Neural cell (in vitro differentiated cells): ENCODE data around the gene TECPR1. TPM values are rescaled to one million over a fixed set of nuclear protein-coding genes. Genes with fewer than 3 reads are reported as not detected.

Experiments used
- H2AFZ ChIP-seq: fragments of 200-600, 300-800 bp; sonication (generic), shearing (Covaris generic); 2 replicates; pipeline ENCODE4 v1.6.0; 2014; ENCODE audit warnings: low read depth, mild to moderate bottlenecking, antibody characterized with exemption, low read length, moderate library complexity
- H3F3A ChIP-seq: fragments of 200-600 bp; shearing (Covaris generic); 2 replicates; pipeline ENCODE4 v1.6.1; 2016; ENCODE audit warnings: mild to moderate bottlenecking, moderate library complexity, mixed read lengths, antibody characterized with exemption, low read length; ENCODE audit not compliant: insufficient read depth, poor library complexity, severe bottlenecking
- H3K27ac ChIP-seq: fragments of 200-600, 300-800 bp; sonication (generic), shearing (Covaris generic); 2 replicates; pipeline ENCODE4 v1.5.1; 2014; ENCODE audit warnings: mild to moderate bottlenecking, low read length, moderate library complexity
- H3K27me3 ChIP-seq: fragments of 300-800, 200-600 bp; sonication (generic), shearing (Covaris generic); 2 replicates; pipeline ENCODE4 v1.6.0; 2014; ENCODE audit warnings: mild to moderate bottlenecking, low read depth, low read length, moderate library complexity; ENCODE audit not compliant: insufficient read depth
- H3K36me3 ChIP-seq: fragments of 300-800, 200-600 bp; sonication (generic), shearing (Covaris generic); 2 replicates; pipeline ENCODE4 v1.5.1; 2014; ENCODE audit warnings: mild to moderate bottlenecking, antibody characterized with exemption, low read length, moderate library complexity; ENCODE audit not compliant: insufficient read depth
- H3K4me2 ChIP-seq: fragments of 300-800, 200-600 bp; sonication (generic), shearing (Covaris generic); 2 replicates; pipeline ENCODE4 v1.6.0; 2014; ENCODE audit warnings: mild to moderate bottlenecking, low read length
- H3K4me3 ChIP-seq: fragments of 300-800, 200-600 bp; sonication (generic), shearing (Covaris generic); 2 replicates; pipeline ENCODE4 v1.5.1; 2014; ENCODE audit warnings: mild to moderate bottlenecking, low read length, moderate library complexity
- H3K79me2 ChIP-seq: fragments of 200-600 bp; shearing (Covaris generic); replicated peaks from 2 replicates; pipeline ENCODE4 v1.6.0; 2014; ENCODE audit warnings: mild to moderate bottlenecking, low read length, moderate library complexity; ENCODE audit not compliant: insufficient read depth
- H3K9ac ChIP-seq: fragments of 300-800, 200-600 bp; sonication (generic), shearing (Covaris generic); 2 replicates; pipeline ENCODE4 v1.6.1; 2016; ENCODE audit warnings: mild to moderate bottlenecking, low read length, mixed read lengths
- H3K9me2 ChIP-seq: fragments of 200-600 bp; shearing (Covaris generic); 2 replicates; pipeline ENCODE4 v1.6.1; 2016; ENCODE audit warnings: mild to moderate bottlenecking, low read length, mixed read lengths; ENCODE audit not compliant: insufficient read depth
- H3K9me3 ChIP-seq: fragments of 200-600, 300-800 bp; sonication (generic), shearing (Covaris generic); 2 replicates; pipeline ENCODE4 v1.6.1; 2016; ENCODE audit warnings: mild to moderate bottlenecking, mixed run types, low read length, moderate library complexity, mixed read lengths
- H4K20me1 ChIP-seq: fragments of 200-600 bp; shearing (Covaris generic); 2 replicates; pipeline ENCODE4 v1.6.1; 2016; ENCODE audit warnings: mild to moderate bottlenecking, mixed run types; ENCODE audit not compliant: insufficient read depth
- CTCF ChIP-seq: fragments of 450-650 bp; IDR thresholded peaks from 2 replicates; pipeline ENCODE4 v1.5.1; 2014; ENCODE audit warnings: antibody characterized with exemption, mild to moderate bottlenecking, moderate library complexity; ENCODE audit not compliant: poor library complexity, severe bottlenecking
- EP300 ChIP-seq: fragments of 450-650 bp; conservative IDR thresholded peaks from 2 replicates; pipeline ENCODE4 v1.6.1; 2014; ENCODE audit warnings: antibody characterized with exemption, mild to moderate bottlenecking, moderate library complexity; ENCODE audit not compliant: poor library complexity, severe bottlenecking
- EZH2 ChIP-seq: fragments of 200-600, 300-800 bp; shearing (Covaris generic), sonication (generic); IDR thresholded peaks from 2 replicates; pipeline ENCODE4 v1.6.1; 2014; ENCODE audit warnings: antibody characterized with exemption, low read length, borderline replicate concordance, mild to moderate bottlenecking; ENCODE audit not compliant: insufficient read depth, poor library complexity, severe bottlenecking
- MXI1 ChIP-seq: fragments of 450-650 bp; conservative IDR thresholded peaks from 2 replicates; pipeline ENCODE4 v1.6.1; 2014; ENCODE audit warnings: antibody characterized with exemption, mild to moderate bottlenecking; ENCODE audit not compliant: poor library complexity, severe bottlenecking
- POLR2AphosphoS5 ChIP-seq: IDR thresholded peaks from 2 replicates; pipeline ENCODE4 v1.6.1; 2012
- RAD21 ChIP-seq: fragments of 450-650 bp; conservative IDR thresholded peaks from 2 replicates; pipeline ENCODE4 v1.6.1; 2014; ENCODE audit warnings: antibody characterized with exemption, mild to moderate bottlenecking, moderate library complexity
- REST ChIP-seq: IDR thresholded peaks from 2 replicates; pipeline ENCODE4 v1.6.1; 2012; ENCODE audit warnings: borderline replicate concordance
- SMC3 ChIP-seq: fragments of 450-650 bp; conservative IDR thresholded peaks from 2 replicates; pipeline ENCODE4 v1.6.1; 2014; ENCODE audit warnings: antibody characterized with exemption, mild to moderate bottlenecking, moderate library complexity; ENCODE audit not compliant: poor library complexity
- TAF1 ChIP-seq: IDR thresholded peaks from 2 replicates; pipeline ENCODE4 v1.6.1; 2012; ENCODE audit warnings: low read depth
- polyA plus RNA-seq: library from polyadenylated mRNA; depleted of rRNA; stranded (reverse); fragments of >200 nt; gene quantifications from 2 replicates; pipeline ENCODE4 v1.2.3, GENCODE V29; 2014

TECPR1 gene
- polyA plus RNA-seq, 1 donor from 2014 or later: 46.6 TPM

- H2AFZ ChIP-seq: no peak overlapping the region
Observed at GRCh38 chr7:98222533-98223195, 29.4 kb downstream of the TECPR1 start.

More at GRCh38 chr7:98222533-98223195, 29.4 kb downstream of the TECPR1 start:
- H3K79me2 ChIP-seq: no peaks in the 10 kb centered on the region
- H3K9ac ChIP-seq: no peak overlapping the region
- H3K27me3 ChIP-seq: no peaks in the 10 kb centered on the region
- H4K20me1 ChIP-seq: no peaks in the 10 kb centered on the region
- H3K27ac ChIP-seq: no peak overlapping the region
- no peak overlapping the region for H3K4me3 ChIP-seq
- H3K36me3 ChIP-seq: no peaks in the 10 kb centered on the region
- TF ChIP-seq EP300 (no peak), REST (no peak), CTCF (no peak), RAD21 (no peak), TAF1 (no peak), MXI1 (no peak), POLR2AphosphoS5 (no peak), SMC3 (no peak), EZH2 (no peak)
- no peak overlapping the region for H3K4me2 ChIP-seq
- H3K9me2 ChIP-seq: no peaks in the 10 kb centered on the region
- H3F3A ChIP-seq: no peaks in the 10 kb centered on the region
- H3K9me3 ChIP-seq: no peaks in the 10 kb centered on the region
